ENCODE measurements around the gene RBM34. TPM values are rescaled to one million over a fixed set of nuclear protein-coding genes. Genes with fewer than 3 reads are reported as not detected.
A peak's percentile ranks its signal among the peaks of the same experiment; 100 is the strongest.

The RBM34 gene
- total and polyA plus RNA-seq, 10 of the 15 experiments (the other 5 are each of a cell fraction or from before 2014, with no cell fraction given) = 46.4 to 132 (median 109) TPM

DNA sequence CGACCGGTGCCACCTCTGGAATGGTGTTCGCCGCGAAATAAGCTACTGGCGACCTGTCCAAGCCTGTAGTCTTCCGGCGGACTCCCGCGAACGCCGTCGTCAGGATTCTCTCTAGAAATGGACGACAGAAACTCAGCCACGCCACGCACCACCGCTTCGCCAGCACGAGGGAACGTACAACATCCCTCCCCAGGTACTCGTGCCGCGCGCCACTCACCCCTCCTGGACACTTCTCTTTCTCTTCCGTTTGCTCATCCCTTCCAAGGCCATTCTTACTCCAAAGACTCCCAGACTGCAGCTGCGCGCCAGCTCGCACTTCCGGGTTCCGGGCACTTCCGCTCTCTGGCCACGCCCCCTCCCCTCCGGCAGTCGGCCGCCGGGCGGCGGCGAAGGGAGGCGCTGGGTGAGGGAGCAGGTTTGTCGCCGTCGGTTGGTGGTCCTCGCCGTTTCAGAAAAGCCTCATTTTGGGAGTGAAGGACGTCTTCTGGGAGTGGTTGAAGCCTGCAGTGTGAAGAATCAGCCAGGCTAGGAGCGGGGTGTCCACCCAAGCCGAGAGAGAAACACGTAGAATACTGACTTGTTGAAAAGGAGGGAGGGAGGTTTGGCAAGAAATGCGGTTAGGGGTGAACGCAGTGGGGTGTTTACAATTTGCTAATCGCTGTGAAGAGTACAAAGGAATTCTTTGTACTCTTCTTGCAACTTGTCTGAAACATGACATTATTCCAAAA is at the start of gene RBM34 (continued):
- TF ChIP-seq, protein P1, sequence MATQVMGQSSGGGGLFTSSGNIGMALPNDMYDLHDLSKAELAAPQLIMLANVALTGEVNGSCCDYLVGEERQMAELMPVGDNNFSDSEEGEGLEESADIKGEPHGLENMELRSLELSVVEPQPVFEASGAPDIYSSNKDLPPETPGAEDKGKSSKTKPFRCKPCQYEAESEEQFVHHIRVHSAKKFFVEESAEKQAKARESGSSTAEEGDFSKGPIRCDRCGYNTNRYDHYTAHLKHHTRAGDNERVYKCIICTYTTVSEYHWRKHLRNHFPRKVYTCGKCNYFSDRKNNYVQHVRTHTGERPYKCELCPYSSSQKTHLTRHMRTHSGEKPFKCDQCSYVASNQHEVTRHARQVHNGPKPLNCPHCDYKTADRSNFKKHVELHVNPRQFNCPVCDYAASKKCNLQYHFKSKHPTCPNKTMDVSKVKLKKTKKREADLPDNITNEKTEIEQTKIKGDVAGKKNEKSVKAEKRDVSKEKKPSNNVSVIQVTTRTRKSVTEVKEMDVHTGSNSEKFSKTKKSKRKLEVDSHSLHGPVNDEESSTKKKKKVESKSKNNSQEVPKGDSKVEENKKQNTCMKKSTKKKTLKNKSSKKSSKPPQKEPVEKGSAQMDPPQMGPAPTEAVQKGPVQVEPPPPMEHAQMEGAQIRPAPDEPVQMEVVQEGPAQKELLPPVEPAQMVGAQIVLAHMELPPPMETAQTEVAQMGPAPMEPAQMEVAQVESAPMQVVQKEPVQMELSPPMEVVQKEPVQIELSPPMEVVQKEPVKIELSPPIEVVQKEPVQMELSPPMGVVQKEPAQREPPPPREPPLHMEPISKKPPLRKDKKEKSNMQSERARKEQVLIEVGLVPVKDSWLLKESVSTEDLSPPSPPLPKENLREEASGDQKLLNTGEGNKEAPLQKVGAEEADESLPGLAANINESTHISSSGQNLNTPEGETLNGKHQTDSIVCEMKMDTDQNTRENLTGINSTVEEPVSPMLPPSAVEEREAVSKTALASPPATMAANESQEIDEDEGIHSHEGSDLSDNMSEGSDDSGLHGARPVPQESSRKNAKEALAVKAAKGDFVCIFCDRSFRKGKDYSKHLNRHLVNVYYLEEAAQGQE (IDR thresholded peaks at IDR 0.05; ENCODE audit: low read depth, low read length) = peak; percentile 51; the same call in 1 of the 2 replicates
- TF ChIP-seq ZBTB4 (CRISPR knock-in tag; IDR thresholded peaks at IDR 0.05) = no peak
- no peak for TF ChIP-seq MEF2A (IDR thresholded peaks at IDR 0.05; ENCODE audit: insufficient read depth, low read depth, low read length)
- TF ChIP-seq, protein P2, sequence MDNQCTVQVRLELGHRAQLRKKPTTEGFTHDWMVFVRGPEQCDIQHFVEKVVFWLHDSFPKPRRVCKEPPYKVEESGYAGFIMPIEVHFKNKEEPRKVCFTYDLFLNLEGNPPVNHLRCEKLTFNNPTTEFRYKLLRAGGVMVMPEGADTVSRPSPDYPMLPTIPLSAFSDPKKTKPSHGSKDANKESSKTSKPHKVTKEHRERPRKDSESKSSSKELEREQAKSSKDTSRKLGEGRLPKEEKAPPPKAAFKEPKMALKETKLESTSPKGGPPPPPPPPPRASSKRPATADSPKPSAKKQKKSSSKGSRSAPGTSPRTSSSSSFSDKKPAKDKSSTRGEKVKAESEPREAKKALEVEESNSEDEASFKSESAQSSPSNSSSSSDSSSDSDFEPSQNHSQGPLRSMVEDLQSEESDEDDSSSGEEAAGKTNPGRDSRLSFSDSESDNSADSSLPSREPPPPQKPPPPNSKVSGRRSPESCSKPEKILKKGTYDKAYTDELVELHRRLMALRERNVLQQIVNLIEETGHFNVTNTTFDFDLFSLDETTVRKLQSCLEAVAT (IDR thresholded peaks at IDR 0.05) = peak; percentile 71
- TF ChIP-seq POLR2AphosphoS2 (IDR thresholded peaks at IDR 0.05; ENCODE audit: low read depth, low read length) = peak; percentile 94
- peak; percentile 83 for TF ChIP-seq MAX (IDR thresholded peaks at IDR 0.05; ENCODE audit: low read depth, low read length)
- TF ChIP-seq STAT3 (IDR thresholded peaks at IDR 0.05; ENCODE audit: low read depth, low read length) = 0 out of 2 replicates have a peak, but pooled peaks have one; percentile 10
- TF ChIP-seq, protein P3, sequence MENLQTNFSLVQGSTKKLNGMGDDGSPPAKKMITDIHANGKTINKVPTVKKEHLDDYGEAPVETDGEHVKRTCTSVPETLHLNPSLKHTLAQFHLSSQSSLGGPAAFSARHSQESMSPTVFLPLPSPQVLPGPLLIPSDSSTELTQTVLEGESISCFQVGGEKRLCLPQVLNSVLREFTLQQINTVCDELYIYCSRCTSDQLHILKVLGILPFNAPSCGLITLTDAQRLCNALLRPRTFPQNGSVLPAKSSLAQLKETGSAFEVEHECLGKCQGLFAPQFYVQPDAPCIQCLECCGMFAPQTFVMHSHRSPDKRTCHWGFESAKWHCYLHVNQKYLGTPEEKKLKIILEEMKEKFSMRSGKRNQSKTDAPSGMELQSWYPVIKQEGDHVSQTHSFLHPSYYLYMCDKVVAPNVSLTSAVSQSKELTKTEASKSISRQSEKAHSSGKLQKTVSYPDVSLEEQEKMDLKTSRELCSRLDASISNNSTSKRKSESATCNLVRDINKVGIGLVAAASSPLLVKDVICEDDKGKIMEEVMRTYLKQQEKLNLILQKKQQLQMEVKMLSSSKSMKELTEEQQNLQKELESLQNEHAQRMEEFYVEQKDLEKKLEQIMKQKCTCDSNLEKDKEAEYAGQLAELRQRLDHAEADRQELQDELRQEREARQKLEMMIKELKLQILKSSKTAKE (IDR thresholded peaks at IDR 0.05; ENCODE audit: low read depth, poor library complexity, severe bottlenecking) = no peak
- peak; percentile 6; the same call in 1 of the 2 replicates for TF ChIP-seq MXI1 (IDR thresholded peaks at IDR 0.05; ENCODE audit: low read depth, low read length)
- no peak for TF ChIP-seq WRNIP1 (IDR thresholded peaks at IDR 0.05; ENCODE audit: borderline replicate concordance, low read depth, low read length)
- peak; percentile 70 for TF ChIP-seq TCF3 (IDR thresholded peaks at IDR 0.05; ENCODE audit: borderline replicate concordance, insufficient read depth, low read depth, low read length)
- peak; percentile 48 for TF ChIP-seq HCFC1 (IDR thresholded peaks at IDR 0.05; ENCODE audit: low read length)
- no peak for TF ChIP-seq RAD51 (IDR thresholded peaks at IDR 0.05)

Measured in GM12878 (cell line).